ENCODE data around the gene OR4K14. TPM values are rescaled to one million over a fixed set of nuclear protein-coding genes. Genes with fewer than 3 reads are reported as not detected.

Gene OR4K14
- total RNA-seq, 1 experiment from 2014 or later: not detected

- H3K27me3 ChIP-seq (replicated peaks; ENCODE audit: control insufficient read depth, insufficient read depth, low read length): no peaks in the 10 kb centered on the region
- Mint-ChIP-seq H3K4me3 (ENCODE audit: unreplicated experiment) (no peak overlapping the region), H3K27ac (ENCODE audit: unreplicated experiment) (no peak overlapping the region), H3K9me3 (ENCODE audit: unreplicated experiment) (no peaks in the 10 kb centered on the region), H3K36me3 (ENCODE audit: insufficient read depth, unreplicated experiment) (no peaks in the 10 kb centered on the region), H3K4me1 (ENCODE audit: low read depth, unreplicated experiment) (no peaks in the 10 kb centered on the region), H3K27me3 (ENCODE audit: insufficient read depth, unreplicated experiment) (peaks cover 4% of the 10 kb centered on the region)
- POLR2A ChIA-PET: no interaction called here
- BruUV-seq (replicated peaks): no TSS peak
- CTCF ChIA-PET: no interaction called here
- H3K4me3 ChIP-seq (ENCODE audit: low read depth, low read length): no peak overlapping the region
- H3K4me1 ChIP-seq: no peaks in the 10 kb centered on the region
- intact Hi-C loops (cut with micrococcal nuclease; ENCODE audit: unreplicated experiment): no loop called here
- TF ChIP-seq CTCF (IDR thresholded peaks at IDR 0.05; ENCODE audit: insufficient read depth in 1 of 2, low read depth in 1 of 2, low read length in 1 of 2, severe bottlenecking in 1 of 2, unreplicated experiment in 1 of 2): no peak
- no peaks in the 10 kb centered on the region for H3K9me3 ChIP-seq
- no peak for DNase-seq
- H3K36me3 ChIP-seq (ENCODE audit: control insufficient read depth, insufficient read depth, low read length): no peaks in the 10 kb centered on the region
Observed at GRCh38 chr14:20031058-20031457, 12.0 kb upstream of the OR4K14 start.

- Mint-ChIP-seq H3K4me3 (ENCODE audit: unreplicated experiment) (no peak overlapping the region), H3K36me3 (ENCODE audit: insufficient read depth, unreplicated experiment) (no peaks in the 10 kb centered on the region), H3K27me3 (ENCODE audit: insufficient read depth, unreplicated experiment) (peaks cover 3% of the 10 kb centered on the region), H3K4me1 (ENCODE audit: low read depth, unreplicated experiment) (no peaks in the 10 kb centered on the region), H3K9me3 (ENCODE audit: unreplicated experiment) (peaks cover 10% of the 10 kb centered on the region), H3K27ac (ENCODE audit: unreplicated experiment) (no peak overlapping the region)
- no TSS peak for BruUV-seq (replicated peaks)
- TF ChIP-seq CTCF (IDR thresholded peaks at IDR 0.05; ENCODE audit: insufficient read depth in 1 of 2, low read depth in 1 of 2, low read length in 1 of 2, severe bottlenecking in 1 of 2, unreplicated experiment in 1 of 2): no peak
- Histone ChIP-seq H3K36me3 (ENCODE audit: control insufficient read depth, insufficient read depth, low read length) (no peaks in the 10 kb centered on the region), H3K9me3 (peaks cover 3% of the 10 kb centered on the region; the same call in 1 of the 2 replicates), H3K4me3 (ENCODE audit: low read depth, low read length) (no peak overlapping the region), H3K4me1 (no peaks in the 10 kb centered on the region), H3K27me3 (replicated peaks; ENCODE audit: control insufficient read depth, insufficient read depth, low read length) (no peaks in the 10 kb centered on the region)
- intact Hi-C loops (cut with micrococcal nuclease; ENCODE audit: unreplicated experiment): no loop called here
- DNase-seq: no peak
- ChIA-PET CTCF (no interaction called here), POLR2A (no interaction called here)
Observed at GRCh38 chr14:20008156-20008555, 11.0 kb downstream of the OR4K14 start.

GRCh38 chr14:20002319-20002718 is 16.8 kb downstream of the OR4K14 start:
- BruUV-seq (replicated peaks): no TSS peak
- DNase-seq: no peak
- intact Hi-C loops (cut with micrococcal nuclease; ENCODE audit: unreplicated experiment): no loop called here
- H3K27ac Mint-ChIP-seq (ENCODE audit: unreplicated experiment): no peak overlapping the region
- TF ChIP-seq CTCF (IDR thresholded peaks at IDR 0.05; ENCODE audit: insufficient read depth in 1 of 2, low read depth in 1 of 2, low read length in 1 of 2, severe bottlenecking in 1 of 2, unreplicated experiment in 1 of 2): no peak
- no peaks in the 10 kb centered on the region for H3K36me3 ChIP-seq (ENCODE audit: control insufficient read depth, insufficient read depth, low read length)
- H3K9me3 ChIP-seq: no peaks in the 10 kb centered on the region
- no peaks in the 10 kb centered on the region for H3K4me1 ChIP-seq
- H3K4me3 Mint-ChIP-seq (ENCODE audit: unreplicated experiment): no peak overlapping the region
- ChIA-PET CTCF (no interaction called here), POLR2A (no interaction called here)
- H3K9me3 Mint-ChIP-seq (ENCODE audit: unreplicated experiment): peaks cover under 1% of the 10 kb centered on the region
- no peaks in the 10 kb centered on the region for H3K4me1 Mint-ChIP-seq (ENCODE audit: low read depth, unreplicated experiment)
- H3K4me3 ChIP-seq (ENCODE audit: low read depth, low read length): no peak overlapping the region
- no peaks in the 10 kb centered on the region for H3K36me3 Mint-ChIP-seq (ENCODE audit: insufficient read depth, unreplicated experiment)
- H3K27me3 ChIP-seq (replicated peaks; ENCODE audit: control insufficient read depth, insufficient read depth, low read length): no peaks in the 10 kb centered on the region
- peaks cover 3% of the 10 kb centered on the region for H3K27me3 Mint-ChIP-seq (ENCODE audit: insufficient read depth, unreplicated experiment)
